IPS DF 19.7 (cell line): Measurements from ENCODE around the gene ADGRD1.

ENCODE experiments used
- DNase-seq: peaks from one replicate; pipeline ENCODE4 v3.0.0-alpha.2; 2013; ENCODE audit warnings: low read depth, low spot score

Gene ADGRD1

GRCh38 chr12:131135786-131136538 lies 182.3 kb downstream of the ADGRD1 start:
- DNase-seq = no peak

- no peak for DNase-seq
Observed at GRCh38 chr12:131136539-131136872, 182.8 kb downstream of the ADGRD1 start.

- DNase-seq = no peak
Observed at GRCh38 chr12:131137009-131137835, 183.5 kb downstream of the ADGRD1 start.

- no peak for DNase-seq
Observed at GRCh38 chr12:131137836-131138637, 184.3 kb downstream of the ADGRD1 start.

GRCh38 chr12:131138638-131139362 lies 185.1 kb downstream of the ADGRD1 start:
- DNase-seq = no peak

- DNase-seq = no peak
Observed at GRCh38 chr12:131139363-131140068, 185.8 kb downstream of the ADGRD1 start.

- no peak for DNase-seq
Observed at GRCh38 chr12:131140069-131140435, 186.3 kb downstream of the ADGRD1 start.

GRCh38 chr12:131140697-131141096 lies 187.0 kb downstream of the ADGRD1 start:
- no peak for DNase-seq

GRCh38 chr12:131141514-131141913 lies 187.8 kb downstream of the ADGRD1 start:
- DNase-seq = no peak

GRCh38 chr12:131142891-131143657 lies 189.4 kb downstream of the ADGRD1 start:
- DNase-seq = no peak

- DNase-seq = no peak
Observed at GRCh38 chr12:131146173-131146675, 192.5 kb downstream of the ADGRD1 start.

- DNase-seq = no peak
Observed at GRCh38 chr12:131147293-131147692, 193.6 kb downstream of the ADGRD1 start.

- no peak for DNase-seq
Observed at GRCh38 chr12:131147894-131148293, 194.2 kb downstream of the ADGRD1 start.

GRCh38 chr12:131151558-131152345 lies 198.0 kb downstream of the ADGRD1 start:
- DNase-seq = no peak

GRCh38 chr12:131152587-131152986 lies 198.9 kb downstream of the ADGRD1 start:
- no peak for DNase-seq

GRCh38 chr12:131153016-131153415 lies 199.3 kb downstream of the ADGRD1 start:
- DNase-seq = no peak

- no peak for DNase-seq
Observed at GRCh38 chr12:131153956-131154355, 200.2 kb downstream of the ADGRD1 start.

GRCh38 chr12:131155131-131155530 lies 201.4 kb downstream of the ADGRD1 start:
- DNase-seq = no peak

- no peak for DNase-seq
Observed at GRCh38 chr12:131157743-131158142, 204.0 kb downstream of the ADGRD1 start.
